GM19023 (cell line): ENCODE results near the gene ABLIM2.

Source experiments
- ATAC-seq: cut with Tn5 transposase; IDR thresholded peaks from one replicate; pipeline ENCODE4 v1.9.1; 2021; ENCODE audit warnings: mild to moderate bottlenecking, moderate library complexity; ENCODE audit not compliant: unreplicated experiment

Gene ABLIM2

GRCh38 chr4:8076023-8076422, 82.6 kb downstream of the ABLIM2 start:
- ATAC-seq, result no peak

GRCh38 chr4:8073206-8073863, 85.3 kb downstream of the ABLIM2 start:
- ATAC-seq, result no peak

- ATAC-seq, result no peak
These were observed 86.2 kb downstream of the ABLIM2 start for GRCh38 chr4:8072235-8072968.

- ATAC-seq, result no peak
These were observed 86.8 kb downstream of the ABLIM2 start for GRCh38 chr4:8071766-8072165.

GRCh38 chr4:8070736-8071718, 87.6 kb downstream of the ABLIM2 start:
- no peak for ATAC-seq

GRCh38 chr4:8069102-8069752, 89.4 kb downstream of the ABLIM2 start:
- ATAC-seq, result no peak

GRCh38 chr4:8067945-8068896, 90.4 kb downstream of the ABLIM2 start:
- no peak for ATAC-seq

GRCh38 chr4:8067274-8067936, 91.2 kb downstream of the ABLIM2 start:
- no peak for ATAC-seq

- ATAC-seq, result no peak
These were observed 92.2 kb downstream of the ABLIM2 start for GRCh38 chr4:8066336-8066931.

GRCh38 chr4:8063974-8064563, 94.5 kb downstream of the ABLIM2 start:
- no peak for ATAC-seq

GRCh38 chr4:8061573-8061972, 97.0 kb downstream of the ABLIM2 start:
- no peak for ATAC-seq

- no peak for ATAC-seq
These were observed 97.5 kb downstream of the ABLIM2 start for GRCh38 chr4:8061145-8061544.

- ATAC-seq, result no peak
These were observed 98.0 kb downstream of the ABLIM2 start for GRCh38 chr4:8060632-8061031.

- ATAC-seq, result no peak
These were observed 100.6 kb downstream of the ABLIM2 start for GRCh38 chr4:8058031-8058479.

- no peak for ATAC-seq
These were observed 103.4 kb downstream of the ABLIM2 start for GRCh38 chr4:8055206-8055605.

- no peak for ATAC-seq
These were observed 104.7 kb downstream of the ABLIM2 start for GRCh38 chr4:8053688-8054449.

GRCh38 chr4:8052160-8052691, 106.4 kb downstream of the ABLIM2 start:
- no peak for ATAC-seq
